ENCODE data around the gene PPP2R2C.

The PPP2R2C gene

GRCh38 chr4:6452897-6453687, 19.3 kb downstream of the PPP2R2C start:
- DNase-seq (ENCODE audit: insufficient read length, low spot score) = no peak
- TF ChIP-seq SPI1 (IDR thresholded peaks at IDR 0.05; ENCODE audit: low read depth, low read length) (no peak), POLR2AphosphoS5 (IDR thresholded peaks at IDR 0.05; ENCODE audit: low read depth, low read length) (no peak), POLR2A (IDR thresholded peaks at IDR 0.05; ENCODE audit: low read depth, low read length) (no peak)
- no peak for FAIRE-seq

DNA sequence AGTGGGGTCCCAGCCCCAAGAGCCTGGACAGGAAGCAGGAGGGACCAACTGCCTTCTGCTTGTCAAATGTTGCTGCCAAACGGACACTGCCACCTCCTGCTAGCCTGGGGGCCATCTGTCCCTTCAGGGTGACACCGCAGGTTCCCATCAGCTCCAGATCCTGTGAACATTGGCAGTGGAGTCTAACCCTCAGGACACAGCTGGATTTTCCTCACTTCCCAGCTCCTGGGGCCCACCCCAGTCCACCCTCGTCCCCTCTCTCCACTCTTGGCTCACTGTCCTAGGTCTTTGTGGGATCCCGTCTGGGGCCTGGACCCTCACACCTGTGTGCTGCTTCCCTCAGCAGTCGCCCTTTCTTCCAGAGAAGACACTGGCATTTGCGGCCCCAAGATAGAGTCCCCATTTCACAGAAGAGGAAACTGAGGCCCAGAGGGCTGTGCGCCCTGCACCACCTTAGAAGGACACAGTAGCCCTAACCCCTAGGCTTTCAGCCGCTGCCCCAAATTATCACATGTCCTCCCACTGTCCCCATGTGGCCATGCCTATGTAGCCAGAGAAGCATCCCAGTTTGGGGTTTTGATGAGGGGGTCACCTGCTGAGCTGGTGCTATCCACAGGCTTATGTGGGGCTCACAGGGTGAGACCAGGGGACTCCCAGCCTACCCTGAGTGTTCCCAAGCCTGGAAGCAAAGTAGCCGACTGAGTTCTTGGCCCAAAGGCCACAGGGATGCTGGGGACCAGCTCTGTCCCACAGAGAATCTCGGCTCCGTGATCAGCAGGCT, 20.1 kb downstream of the PPP2R2C start:
- no peak for FAIRE-seq
- TF ChIP-seq POU2F2 (IDR thresholded peaks at IDR 0.05; ENCODE audit: low read depth, low read length) (no peak), PAX5 (IDR thresholded peaks at IDR 0.05; ENCODE audit: insufficient read depth, low read length, severe bottlenecking) (no peak), SPI1 (IDR thresholded peaks at IDR 0.05; ENCODE audit: low read depth, low read length) (no peak), TAF1 (IDR thresholded peaks at IDR 0.05; ENCODE audit: low read depth, low read length) (no peak), POLR2AphosphoS5 (IDR thresholded peaks at IDR 0.05; ENCODE audit: low read depth, low read length) (no peak)

GRCh38 chr4:6451309-6451708, 21.1 kb downstream of the PPP2R2C start:
- no peak for FAIRE-seq
- DNase-seq (ENCODE audit: insufficient read length, low spot score) = no peak
- TF ChIP-seq TAF1 (IDR thresholded peaks at IDR 0.05; ENCODE audit: low read depth, low read length) (no peak), POLR2A (IDR thresholded peaks at IDR 0.05; ENCODE audit: low read depth, low read length) (no peak), POU2F2 (IDR thresholded peaks at IDR 0.05; ENCODE audit: low read depth, low read length) (no peak), POLR2AphosphoS5 (IDR thresholded peaks at IDR 0.05; ENCODE audit: low read depth, low read length) (no peak), SPI1 (IDR thresholded peaks at IDR 0.05; ENCODE audit: low read depth, low read length) (no peak), PAX5 (IDR thresholded peaks at IDR 0.05; ENCODE audit: insufficient read depth, low read length, severe bottlenecking) (no peak)

More for the DNA sequence above, 20.1 kb downstream of the PPP2R2C start:
- no peak for DNase-seq (ENCODE audit: insufficient read length, low spot score)

GRCh38 chr4:6450709-6451108, 21.7 kb downstream of the PPP2R2C start:
- FAIRE-seq (no peak), DNase-seq (ENCODE audit: insufficient read length, low spot score) (no peak)
- TF ChIP-seq TAF1 (IDR thresholded peaks at IDR 0.05; ENCODE audit: low read depth, low read length) (no peak), SPI1 (IDR thresholded peaks at IDR 0.05; ENCODE audit: low read depth, low read length) (no peak), PAX5 (IDR thresholded peaks at IDR 0.05; ENCODE audit: insufficient read depth, low read length, severe bottlenecking) (no peak), POLR2AphosphoS5 (IDR thresholded peaks at IDR 0.05; ENCODE audit: low read depth, low read length) (no peak), POU2F2 (IDR thresholded peaks at IDR 0.05; ENCODE audit: low read depth, low read length) (no peak), POLR2A (IDR thresholded peaks at IDR 0.05; ENCODE audit: low read depth, low read length) (no peak)

DNA sequence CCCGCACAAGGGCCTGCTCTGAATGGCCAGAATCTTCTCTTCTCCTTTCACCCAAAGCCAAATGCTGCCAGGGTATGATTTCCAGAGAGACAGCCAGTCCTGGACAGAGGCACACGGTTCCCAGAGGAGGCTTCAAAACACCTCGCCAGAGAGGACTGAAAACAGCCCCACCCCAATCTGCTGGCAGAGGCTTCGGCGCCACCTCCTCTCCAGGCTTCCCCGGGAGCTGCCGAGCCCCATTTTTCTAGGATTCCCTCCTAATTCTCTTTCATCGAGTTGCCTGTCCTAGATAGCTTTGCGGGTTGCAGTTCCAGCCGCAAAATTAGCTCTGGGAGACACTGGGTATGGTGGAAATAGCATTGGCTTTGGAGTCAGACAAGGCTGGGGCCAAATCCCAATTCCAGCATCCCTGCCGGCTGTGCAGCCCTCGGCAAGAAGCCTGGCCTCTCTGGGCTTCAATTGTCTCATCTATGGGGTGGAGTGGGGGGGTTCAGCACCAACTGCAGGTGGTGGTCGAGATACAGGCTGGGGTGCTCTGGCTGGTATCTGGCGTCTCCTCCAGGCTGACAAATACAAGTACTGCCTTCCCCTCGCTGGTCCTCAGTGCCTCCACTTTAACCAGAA, 22.6 kb downstream of the PPP2R2C start:
- TF ChIP-seq POU2F2 (IDR thresholded peaks at IDR 0.05; ENCODE audit: low read depth, low read length) = no peak
- TF ChIP-seq PAX5 (IDR thresholded peaks at IDR 0.05; ENCODE audit: insufficient read depth, low read length, severe bottlenecking) = no peak
- no peak for TF ChIP-seq SPI1 (IDR thresholded peaks at IDR 0.05; ENCODE audit: low read depth, low read length)
- no peak for TF ChIP-seq POLR2AphosphoS5 (IDR thresholded peaks at IDR 0.05; ENCODE audit: low read depth, low read length)
- TF ChIP-seq TAF1 (IDR thresholded peaks at IDR 0.05; ENCODE audit: low read depth, low read length) = no peak
- no peak for TF ChIP-seq POLR2A (IDR thresholded peaks at IDR 0.05; ENCODE audit: low read depth, low read length)
- DNase-seq (ENCODE audit: insufficient read length, low spot score) (no peak), FAIRE-seq (no peak)

DNA sequence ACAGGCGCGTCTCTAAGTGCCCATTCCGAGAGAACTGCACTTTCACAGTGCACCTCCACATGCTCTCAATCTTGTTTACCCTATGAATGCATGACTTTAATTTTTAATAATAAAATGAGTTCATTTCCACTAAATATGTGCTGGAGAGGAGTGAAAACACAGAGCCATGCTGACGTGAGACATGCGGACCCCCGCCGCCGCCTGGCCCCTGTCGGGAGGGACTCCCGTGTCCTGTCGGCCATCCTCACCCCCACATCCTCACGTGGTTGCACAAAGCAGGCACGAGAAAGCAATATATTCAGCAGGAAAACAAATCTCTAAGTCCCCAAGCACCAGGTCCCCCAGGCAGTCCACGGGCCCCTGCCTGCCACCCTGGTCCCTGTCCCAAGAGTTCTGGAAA, 23.1 kb downstream of the PPP2R2C start:
- no peak for DNase-seq (ENCODE audit: insufficient read length, low spot score)
- FAIRE-seq = no peak
- no peak for TF ChIP-seq SPI1 (IDR thresholded peaks at IDR 0.05; ENCODE audit: low read depth, low read length)
- TF ChIP-seq POU2F2 (IDR thresholded peaks at IDR 0.05; ENCODE audit: low read depth, low read length) = no peak
- no peak for TF ChIP-seq POLR2AphosphoS5 (IDR thresholded peaks at IDR 0.05; ENCODE audit: low read depth, low read length)
- no peak for TF ChIP-seq TAF1 (IDR thresholded peaks at IDR 0.05; ENCODE audit: low read depth, low read length)
- no peak for TF ChIP-seq PAX5 (IDR thresholded peaks at IDR 0.05; ENCODE audit: insufficient read depth, low read length, severe bottlenecking)
- no peak for TF ChIP-seq POLR2A (IDR thresholded peaks at IDR 0.05; ENCODE audit: low read depth, low read length)

DNA sequence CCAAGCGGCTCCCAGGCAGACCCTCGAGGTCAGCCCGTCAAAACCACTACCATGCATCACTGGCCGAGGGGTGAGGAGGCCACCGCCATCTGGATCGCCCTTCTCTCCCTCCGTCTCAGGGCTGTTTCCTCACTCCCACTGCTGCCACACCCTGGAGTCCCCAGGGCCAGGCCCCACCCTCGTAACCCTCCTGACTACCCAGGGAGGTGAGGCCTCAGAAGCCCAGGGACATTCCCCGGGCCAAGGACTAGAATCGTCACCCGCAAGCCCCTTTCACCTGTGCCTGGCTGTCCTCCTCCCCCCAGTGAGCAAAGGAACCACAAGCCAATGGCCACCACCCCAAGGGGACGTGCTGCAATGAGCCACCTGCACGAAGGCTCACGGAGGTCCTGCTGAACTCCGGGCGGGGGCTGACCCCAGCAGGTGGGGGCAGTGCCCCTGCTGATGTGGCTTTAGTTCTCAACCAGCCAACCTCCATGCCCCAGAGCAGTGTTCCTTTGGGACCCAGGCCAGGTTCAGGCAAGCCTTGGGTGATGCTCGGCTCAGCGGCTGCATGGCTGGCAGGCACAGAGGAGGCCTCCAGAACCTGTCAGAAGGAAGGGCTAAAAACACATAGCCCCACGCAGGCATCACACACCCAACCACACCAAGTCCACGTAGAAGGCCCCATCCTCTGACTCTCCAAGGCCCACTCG, 23.8 kb downstream of the PPP2R2C start:
- FAIRE-seq (no peak), DNase-seq (ENCODE audit: insufficient read length, low spot score) (no peak)
- TF ChIP-seq POU2F2 (IDR thresholded peaks at IDR 0.05; ENCODE audit: low read depth, low read length) = no peak
- no peak for TF ChIP-seq SPI1 (IDR thresholded peaks at IDR 0.05; ENCODE audit: low read depth, low read length)
- TF ChIP-seq PAX5 (IDR thresholded peaks at IDR 0.05; ENCODE audit: insufficient read depth, low read length, severe bottlenecking) = no peak
- TF ChIP-seq POLR2AphosphoS5 (IDR thresholded peaks at IDR 0.05; ENCODE audit: low read depth, low read length) = no peak
- no peak for TF ChIP-seq TAF1 (IDR thresholded peaks at IDR 0.05; ENCODE audit: low read depth, low read length)
- TF ChIP-seq POLR2A (IDR thresholded peaks at IDR 0.05; ENCODE audit: low read depth, low read length) = no peak

- no peak for DNase-seq (ENCODE audit: insufficient read length, low spot score)
- FAIRE-seq = no peak
- TF ChIP-seq POLR2AphosphoS5 (IDR thresholded peaks at IDR 0.05; ENCODE audit: low read depth, low read length) (no peak), PAX5 (IDR thresholded peaks at IDR 0.05; ENCODE audit: insufficient read depth, low read length, severe bottlenecking) (no peak), TAF1 (IDR thresholded peaks at IDR 0.05; ENCODE audit: low read depth, low read length) (no peak), POLR2A (IDR thresholded peaks at IDR 0.05; ENCODE audit: low read depth, low read length) (no peak), POU2F2 (IDR thresholded peaks at IDR 0.05; ENCODE audit: low read depth, low read length) (no peak), SPI1 (IDR thresholded peaks at IDR 0.05; ENCODE audit: low read depth, low read length) (no peak)
Observed at GRCh38 chr4:6447672-6448171, 24.7 kb downstream of the PPP2R2C start.
